Endothelial cell of umbilical vein (primary cell): ENCODE measurements around the gene PARVA.

ENCODE experiments used
- CTCF ChIP-seq, 2 donors: IDR thresholded peaks; 1 replicate in 1 of 2; 2 replicates in 1 of 2; pipeline ENCODE4 v1.5.1; 2011; ENCODE audit warnings: low read length in 2 of 2, mild to moderate bottlenecking in 2 of 2, moderate library complexity in 2 of 2, control low read depth in 1 of 2, inconsistent platforms in 1 of 2, low read depth in 1 of 2; ENCODE audit not compliant: insufficient read depth in 1 of 2; ENCODE audit errors: extremely low read depth in 1 of 2
- EZH2 ChIP-seq: IDR thresholded peaks from 2 replicates; pipeline ENCODE4 v1.6.1; 2012; ENCODE audit warnings: borderline replicate concordance, low read depth, mild to moderate bottlenecking, moderate library complexity, low read length, inconsistent platforms; ENCODE audit not compliant: severe bottlenecking
- FOS ChIP-seq: IDR thresholded peaks from 2 replicates; pipeline ENCODE4 v1.6.1; 2011; ENCODE audit warnings: mild to moderate bottlenecking, low read length, moderate library complexity, borderline replicate concordance; ENCODE audit not compliant: insufficient read depth
- POLR2A ChIP-seq: IDR thresholded peaks from 2 replicates; pipeline ENCODE4 v1.6.1; 2012; ENCODE audit warnings: low read depth, mild to moderate bottlenecking, control low read depth, low read length

- TF ChIP-seq POLR2A (no peak), CTCF (IDR thresholded peaks at IDR 0.05; ENCODE audit: extremely low read depth in 1 of 2, insufficient read depth in 1 of 2, low read depth in 1 of 2, low read length in 2 of 2) (no peak), EZH2 (no peak), FOS (no peak)
Measured at GRCh38 chr11:12517741-12518140, 140.4 kb downstream of the PARVA start.
